ENCODE results near the gene TMEM135.
"Not testable (repeated sequence)": the region's sequence is repeated elsewhere in the genome, so short reads cannot be mapped to it uniquely, and the experiment has no call there.

The TMEM135 gene

DNA sequence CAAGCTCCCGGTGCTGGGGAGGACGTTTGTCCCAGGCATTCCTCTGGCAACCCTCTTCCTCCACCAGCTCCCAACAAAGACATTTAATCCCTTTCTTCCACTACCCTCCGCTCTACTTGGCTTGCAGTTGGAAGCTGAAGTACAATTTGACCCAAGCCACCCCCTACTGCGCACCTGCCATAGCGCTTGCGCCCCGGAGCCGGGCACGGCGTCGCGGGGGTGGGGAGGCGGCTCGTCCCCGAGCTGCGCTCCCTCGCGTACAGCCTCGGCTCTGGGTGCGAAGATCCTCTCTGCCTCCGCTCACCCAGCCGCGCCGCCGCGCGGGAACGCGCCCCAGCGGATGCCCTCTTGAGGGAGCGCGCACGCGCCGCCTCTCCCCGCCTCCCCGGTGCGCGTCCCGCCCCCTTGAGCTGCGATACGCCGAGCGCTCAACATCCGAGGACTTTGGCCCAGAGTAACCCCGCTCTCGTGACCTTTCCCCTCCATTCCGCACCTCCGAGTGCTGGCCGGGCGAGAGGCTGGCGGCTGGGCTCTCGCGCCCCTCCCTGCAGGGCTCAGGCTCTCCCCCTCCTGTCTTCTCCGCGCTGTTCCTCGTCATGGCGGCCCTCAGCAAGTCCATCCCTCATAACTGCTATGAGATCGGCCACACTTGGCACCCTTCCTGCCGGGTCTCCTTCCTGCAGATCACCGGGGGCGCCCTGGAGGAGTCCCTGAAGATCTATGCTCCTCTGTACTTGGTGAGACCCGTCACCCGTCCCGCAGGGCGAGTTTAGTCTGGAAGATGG is at the start of gene TMEM135:
TMEM135 (plus strand) TSS at position 485 of the 785 bp plus-strand sequence; CDS start at position 597, 112 bp downstream.
- in situ Hi-C loops (cut with MboI; ENCODE audit: low sequenced_read_pairs) = no loop called here

DNA sequence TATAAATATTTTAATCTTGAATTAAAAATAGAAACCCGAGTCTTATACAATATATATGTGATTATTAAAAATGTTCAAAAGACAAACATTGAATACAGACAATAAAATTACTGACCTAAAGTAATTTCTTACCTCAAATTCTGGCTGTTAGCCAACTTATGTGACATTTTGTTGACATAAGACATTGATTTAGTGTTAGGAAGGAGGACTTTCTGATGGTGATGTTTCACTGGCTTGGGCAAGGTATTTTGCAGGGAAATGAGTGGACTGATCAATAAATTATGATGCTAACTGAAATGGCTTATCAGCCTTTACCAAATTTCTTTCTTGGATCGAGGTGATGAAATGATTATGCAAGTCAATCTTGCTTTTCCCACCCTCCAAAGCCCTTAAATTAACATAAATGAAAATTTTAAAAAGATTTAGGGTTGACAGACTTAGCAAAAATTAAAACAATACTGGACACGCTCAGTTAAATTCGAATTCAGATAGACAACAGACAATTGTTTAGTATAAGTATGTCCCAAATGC is 49.3 kb upstream of the TMEM135 start:
- in situ Hi-C loops (cut with MboI; ENCODE audit: low sequenced_read_pairs) = no loop called here

- in situ Hi-C loops (cut with MboI; ENCODE audit: low sequenced_read_pairs) = no loop called here
Measured at GRCh38 chr11:86990031-86990430, 47.7 kb upstream of the TMEM135 start.

GRCh38 chr11:86990515-86990914 is 47.2 kb upstream of the TMEM135 start:
- in situ Hi-C loops (cut with MboI; ENCODE audit: low sequenced_read_pairs) = no loop called here

DNA sequence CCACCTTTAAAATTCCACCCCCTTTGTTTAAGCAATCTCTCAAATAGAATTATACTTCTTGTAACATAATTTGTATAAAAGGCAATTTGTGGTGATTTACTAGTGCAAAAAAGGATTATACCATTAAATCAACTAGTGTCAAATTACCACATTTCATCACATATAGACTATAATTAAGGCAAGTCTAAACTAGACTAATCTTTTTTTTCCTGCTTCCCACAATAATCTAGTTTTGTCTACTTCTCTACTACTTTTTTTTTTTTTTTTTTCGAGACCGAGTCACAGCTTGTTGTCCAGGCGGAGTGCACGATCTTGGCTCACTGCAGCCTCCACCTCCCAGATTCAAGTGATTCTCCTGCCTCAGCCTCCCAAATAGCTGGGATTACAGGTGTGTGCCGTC is 46.4 kb upstream of the TMEM135 start:
- in situ Hi-C loops (cut with MboI; ENCODE audit: low sequenced_read_pairs) = no loop called here

GRCh38 chr11:86992340-86992739 is 45.4 kb upstream of the TMEM135 start:
- in situ Hi-C loops (cut with MboI; ENCODE audit: low sequenced_read_pairs) = not testable (repeated sequence)

- in situ Hi-C loops (cut with MboI; ENCODE audit: low sequenced_read_pairs) = no loop called here
Measured at GRCh38 chr11:86993031-86993430, 44.7 kb upstream of the TMEM135 start.

DNA sequence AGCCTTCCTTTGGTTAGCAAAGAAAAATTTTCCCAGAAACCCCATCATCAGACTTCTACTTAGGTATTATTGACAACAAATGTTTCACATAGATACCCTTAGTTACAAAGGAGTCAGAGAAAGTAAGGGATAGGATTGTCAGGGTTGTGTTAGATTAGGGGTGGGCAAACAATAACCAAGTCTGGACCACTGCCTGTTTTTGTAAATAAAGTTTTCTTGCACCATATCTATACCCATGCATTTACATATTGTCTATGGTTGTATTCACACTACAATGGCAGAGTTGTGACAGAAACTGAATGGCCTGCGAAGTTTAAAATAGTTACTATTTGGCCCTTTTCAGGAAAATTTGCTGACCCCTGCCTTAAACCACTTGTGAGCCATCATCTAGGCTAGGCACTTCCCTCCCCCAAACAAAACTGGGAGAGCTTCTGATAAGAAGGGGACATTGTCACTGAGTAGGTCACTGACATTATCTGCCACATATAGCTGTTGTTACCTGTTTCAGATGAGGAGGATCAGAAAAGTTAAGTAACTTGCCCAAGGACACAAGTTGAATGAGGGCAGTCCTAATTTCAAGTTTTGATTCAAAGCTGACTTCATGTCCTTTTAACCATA is 40.7 kb upstream of the TMEM135 start:
- in situ Hi-C loops (cut with MboI; ENCODE audit: low sequenced_read_pairs) = no loop called here

- in situ Hi-C loops (cut with MboI; ENCODE audit: low sequenced_read_pairs) = no loop called here
Measured at GRCh38 chr11:86999388-86999787, 38.3 kb upstream of the TMEM135 start.

- in situ Hi-C loops (cut with MboI; ENCODE audit: low sequenced_read_pairs) = no loop called here
Measured at GRCh38 chr11:86999859-87000753, 37.6 kb upstream of the TMEM135 start.

GRCh38 chr11:87002918-87003317 is 34.8 kb upstream of the TMEM135 start:
- in situ Hi-C loops (cut with MboI; ENCODE audit: low sequenced_read_pairs) = no loop called here

GRCh38 chr11:87004281-87004680 is 33.5 kb upstream of the TMEM135 start:
- in situ Hi-C loops (cut with MboI; ENCODE audit: low sequenced_read_pairs) = not testable (repeated sequence)

- in situ Hi-C loops (cut with MboI; ENCODE audit: low sequenced_read_pairs) = no loop called here
Measured at GRCh38 chr11:87005569-87005921, 32.2 kb upstream of the TMEM135 start.

- in situ Hi-C loops (cut with MboI; ENCODE audit: low sequenced_read_pairs) = no loop called here
Measured at GRCh38 chr11:87006035-87006434, 31.7 kb upstream of the TMEM135 start.

- in situ Hi-C loops (cut with MboI; ENCODE audit: low sequenced_read_pairs) = no loop called here
Measured at GRCh38 chr11:87007963-87008362, 29.8 kb upstream of the TMEM135 start.

- in situ Hi-C loops (cut with MboI; ENCODE audit: low sequenced_read_pairs) = no loop called here
Measured at GRCh38 chr11:87012089-87012488, 25.6 kb upstream of the TMEM135 start.

- in situ Hi-C loops (cut with MboI; ENCODE audit: low sequenced_read_pairs) = no loop called here
Measured at GRCh38 chr11:87012673-87013072, 25.1 kb upstream of the TMEM135 start.

DNA sequence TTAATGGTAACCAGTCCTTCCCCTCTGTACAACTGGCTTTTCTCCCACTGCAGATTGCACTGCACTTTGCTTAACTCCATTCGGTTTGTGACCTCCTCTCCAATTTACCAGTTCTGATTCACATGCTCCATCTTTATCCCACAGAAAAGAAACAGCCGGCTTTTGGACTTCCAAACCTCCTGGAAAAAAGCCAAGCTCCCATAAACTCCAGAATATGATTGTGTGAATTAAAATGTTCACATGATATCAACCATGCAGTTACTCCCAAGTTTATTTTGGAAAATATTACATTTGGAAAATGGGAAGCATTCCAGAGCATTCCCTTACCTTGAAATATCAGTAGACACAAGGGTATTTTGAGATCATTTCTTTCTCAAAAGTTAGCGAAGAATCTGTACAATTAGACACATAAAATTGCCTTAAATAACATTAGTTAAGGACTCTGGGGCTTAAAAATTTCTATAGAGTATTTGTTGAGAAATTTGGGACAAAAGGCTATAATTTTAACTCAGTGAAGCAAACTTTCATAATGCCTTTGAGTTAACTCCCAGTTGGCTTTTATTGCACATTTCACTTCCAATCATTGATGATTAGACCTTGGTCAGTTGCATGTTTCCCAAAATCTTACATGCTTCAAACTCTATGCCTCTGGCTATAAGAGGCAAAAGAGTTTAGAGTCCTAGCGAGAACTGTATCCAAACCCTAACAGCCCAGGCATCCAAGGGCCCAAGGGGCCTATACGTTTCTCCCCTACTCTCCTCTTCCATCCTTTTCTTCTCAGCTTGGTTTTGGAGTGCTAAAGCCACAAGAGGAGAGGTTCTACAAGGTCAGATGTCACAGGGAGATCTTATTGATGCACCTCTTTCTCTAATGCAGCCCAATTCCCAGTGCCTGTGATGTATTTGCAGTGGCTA is 23.6 kb upstream of the TMEM135 start:
- in situ Hi-C loops (cut with MboI; ENCODE audit: low sequenced_read_pairs) = no loop called here

DNA sequence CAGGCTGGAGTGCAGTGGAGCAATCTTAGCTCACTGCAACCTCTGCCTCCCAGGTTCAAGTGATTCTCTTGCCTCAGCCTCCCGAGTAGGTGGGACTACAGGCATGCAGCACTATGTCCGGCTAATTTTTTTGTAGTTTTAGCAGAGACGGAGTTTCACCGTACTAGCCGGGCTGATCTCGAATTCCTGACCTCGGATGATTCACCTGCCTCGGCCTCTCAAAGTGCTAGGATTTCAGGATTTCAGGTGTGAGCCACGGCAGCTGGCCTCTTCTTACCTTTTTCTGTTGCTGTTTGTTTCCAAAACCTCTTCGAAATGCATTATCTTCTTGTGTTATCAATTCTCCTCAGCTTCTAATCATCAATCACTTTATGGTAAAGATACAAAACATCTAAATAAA is 22.1 kb upstream of the TMEM135 start:
- in situ Hi-C loops (cut with MboI; ENCODE audit: low sequenced_read_pairs) = no loop called here

GRCh38 chr11:87019613-87020271 is 18.0 kb upstream of the TMEM135 start:
- in situ Hi-C loops (cut with MboI; ENCODE audit: low sequenced_read_pairs) = no loop called here

All from HL-60/S4 (cell line).